ENCODE data around the gene PREX1. TPM values are rescaled to one million over a fixed set of nuclear protein-coding genes. Genes with fewer than 3 reads are reported as not detected.
"Not testable (repeated sequence)": the region's sequence is repeated elsewhere in the genome, so short reads cannot be mapped to it uniquely, and the experiment has no call there.

The PREX1 gene
- polyA plus RNA-seq, 1 donor = 9.9 TPM

- Histone ChIP-seq H3K27ac (ENCODE audit: low read length) (no peak overlapping the region), H3K4me3 (ENCODE audit: low read length) (no peak overlapping the region), H3K27me3 (ENCODE audit: control insufficient read depth, insufficient read depth, low read length) (no peaks in the 10 kb centered on the region), H3K36me3 (ENCODE audit: control insufficient read depth, insufficient read depth, low read length) (no peaks in the 10 kb centered on the region), H3K4me1 (ENCODE audit: control insufficient read depth, insufficient read depth, low read length) (no peaks in the 10 kb centered on the region), H3K9me3 (ENCODE audit: control insufficient read depth, low read depth, low read length) (no peaks in the 10 kb centered on the region)
- DNase-seq = no peak
- WGBS (ENCODE audit: insufficient coverage, low lambda C conversion rate) = no CpG with 5 or more reads among the region's 9 CpGs
Observed at GRCh38 chr20:48783533-48784272, 44.1 kb downstream of the PREX1 start.

DNA sequence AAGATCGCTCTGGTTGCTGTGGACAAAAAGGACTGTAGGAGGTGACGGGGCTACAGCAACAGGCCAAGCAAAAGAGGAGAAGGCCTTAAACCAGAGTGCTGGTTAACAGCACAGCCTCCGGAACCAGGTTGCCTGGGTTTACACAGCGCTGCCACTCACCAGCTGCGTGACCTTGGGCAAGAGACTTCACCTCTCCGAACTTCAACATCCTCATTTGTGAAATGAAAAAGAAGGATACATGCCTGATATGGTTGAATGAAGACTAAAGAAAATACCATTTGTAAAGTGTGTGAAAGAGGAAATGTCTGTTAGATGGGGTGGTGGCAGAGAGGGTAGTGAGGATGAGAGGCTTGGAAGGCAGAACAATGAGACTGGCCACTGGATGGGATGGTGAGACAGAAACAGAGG lies 44.9 kb downstream of the PREX1 start:
- DNase-seq = no peak
- no peaks in the 10 kb centered on the region for H3K36me3 ChIP-seq (ENCODE audit: control insufficient read depth, insufficient read depth, low read length)
- no peak overlapping the region for H3K4me3 ChIP-seq (ENCODE audit: low read length)
- no peaks in the 10 kb centered on the region for H3K9me3 ChIP-seq (ENCODE audit: control insufficient read depth, low read depth, low read length)
- no peaks in the 10 kb centered on the region for H3K27me3 ChIP-seq (ENCODE audit: control insufficient read depth, insufficient read depth, low read length)
- no peaks in the 10 kb centered on the region for H3K4me1 ChIP-seq (ENCODE audit: control insufficient read depth, insufficient read depth, low read length)
- H3K27ac ChIP-seq (ENCODE audit: low read length) = no peak overlapping the region
- WGBS (ENCODE audit: insufficient coverage, low lambda C conversion rate) = no CpG with 5 or more reads among the region's 6 CpGs

DNA sequence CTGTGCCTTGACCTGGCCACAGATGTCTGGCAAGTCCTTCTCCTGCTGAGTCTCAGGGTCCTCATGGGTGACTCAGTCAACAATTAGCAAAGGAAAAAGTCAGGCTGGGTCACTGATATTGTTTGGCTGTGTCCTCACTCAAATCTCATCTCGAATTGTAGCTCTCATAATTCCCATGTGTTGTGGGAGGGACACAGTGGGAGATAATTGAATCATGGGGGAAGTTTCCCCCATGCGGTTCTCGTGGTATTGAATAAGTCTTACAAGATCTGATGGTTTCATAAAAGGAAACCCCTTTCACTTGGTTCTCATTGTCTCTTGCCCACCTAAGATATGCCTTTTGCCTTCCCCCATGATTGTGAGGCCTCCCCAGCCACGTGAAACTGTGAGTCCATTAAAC lies 45.7 kb downstream of the PREX1 start:
- Histone ChIP-seq H3K27me3 (ENCODE audit: control insufficient read depth, insufficient read depth, low read length) (no peaks in the 10 kb centered on the region), H3K4me3 (ENCODE audit: low read length) (no peak overlapping the region), H3K27ac (ENCODE audit: low read length) (no peak overlapping the region), H3K36me3 (ENCODE audit: control insufficient read depth, insufficient read depth, low read length) (no peaks in the 10 kb centered on the region), H3K9me3 (ENCODE audit: control insufficient read depth, low read depth, low read length) (no peaks in the 10 kb centered on the region), H3K4me1 (ENCODE audit: control insufficient read depth, insufficient read depth, low read length) (no peaks in the 10 kb centered on the region)
- no CpG with 5 or more reads among the region's 4 CpGs for WGBS (ENCODE audit: insufficient coverage, low lambda C conversion rate)
- no peak for DNase-seq

- Histone ChIP-seq H3K36me3 (ENCODE audit: control insufficient read depth, insufficient read depth, low read length) (no peaks in the 10 kb centered on the region), H3K27ac (ENCODE audit: low read length) (no peak overlapping the region), H3K27me3 (ENCODE audit: control insufficient read depth, insufficient read depth, low read length) (no peaks in the 10 kb centered on the region), H3K9me3 (ENCODE audit: control insufficient read depth, low read depth, low read length) (no peaks in the 10 kb centered on the region), H3K4me3 (ENCODE audit: low read length) (no peak overlapping the region), H3K4me1 (ENCODE audit: control insufficient read depth, insufficient read depth, low read length) (no peaks in the 10 kb centered on the region)
- DNase-seq = no peak
- no CpG with 5 or more reads among the region's 1 CpG for WGBS (ENCODE audit: insufficient coverage, low lambda C conversion rate)
Observed at GRCh38 chr20:48781634-48782033, 46.2 kb downstream of the PREX1 start.

GRCh38 chr20:48779435-48779834 lies 48.4 kb downstream of the PREX1 start:
- no peak overlapping the region for H3K27ac ChIP-seq (ENCODE audit: low read length)
- DNase-seq = no peak
- no peaks in the 10 kb centered on the region for H3K9me3 ChIP-seq (ENCODE audit: control insufficient read depth, low read depth, low read length)
- no peaks in the 10 kb centered on the region for H3K36me3 ChIP-seq (ENCODE audit: control insufficient read depth, insufficient read depth, low read length)
- H3K27me3 ChIP-seq (ENCODE audit: control insufficient read depth, insufficient read depth, low read length) = no peaks in the 10 kb centered on the region
- H3K4me3 ChIP-seq (ENCODE audit: low read length) = no peak overlapping the region
- no peaks in the 10 kb centered on the region for H3K4me1 ChIP-seq (ENCODE audit: control insufficient read depth, insufficient read depth, low read length)
- WGBS (ENCODE audit: insufficient coverage, low lambda C conversion rate) = 100% methylated on average over 1 of the region's 2 CpGs

GRCh38 chr20:48777821-48778220 lies 50.0 kb downstream of the PREX1 start:
- no peak for DNase-seq
- Histone ChIP-seq H3K4me3 (ENCODE audit: low read length) (no peak overlapping the region), H3K27ac (ENCODE audit: low read length) (no peak overlapping the region), H3K9me3 (ENCODE audit: control insufficient read depth, low read depth, low read length) (no peaks in the 10 kb centered on the region), H3K36me3 (ENCODE audit: control insufficient read depth, insufficient read depth, low read length) (no peaks in the 10 kb centered on the region), H3K27me3 (ENCODE audit: control insufficient read depth, insufficient read depth, low read length) (no peaks in the 10 kb centered on the region), H3K4me1 (ENCODE audit: control insufficient read depth, insufficient read depth, low read length) (no peaks in the 10 kb centered on the region)
- WGBS (ENCODE audit: insufficient coverage, low lambda C conversion rate) = no CpG with 5 or more reads among the region's 4 CpGs

- H3K4me1 ChIP-seq (ENCODE audit: control insufficient read depth, insufficient read depth, low read length) = no peaks in the 10 kb centered on the region
- H3K36me3 ChIP-seq (ENCODE audit: control insufficient read depth, insufficient read depth, low read length) = no peaks in the 10 kb centered on the region
- 100% methylated on average over 1 of the region's 8 CpGs for WGBS (ENCODE audit: insufficient coverage, low lambda C conversion rate)
- no peaks in the 10 kb centered on the region for H3K9me3 ChIP-seq (ENCODE audit: control insufficient read depth, low read depth, low read length)
- no peak overlapping the region for H3K27ac ChIP-seq (ENCODE audit: low read length)
- DNase-seq = no peak
- no peaks in the 10 kb centered on the region for H3K27me3 ChIP-seq (ENCODE audit: control insufficient read depth, insufficient read depth, low read length)
- no peak overlapping the region for H3K4me3 ChIP-seq (ENCODE audit: low read length)
Observed at GRCh38 chr20:48777005-48777404, 50.8 kb downstream of the PREX1 start.

GRCh38 chr20:48776306-48776705 lies 51.5 kb downstream of the PREX1 start:
- DNase-seq = no peak
- Histone ChIP-seq H3K27ac (ENCODE audit: low read length) (no peak overlapping the region), H3K9me3 (ENCODE audit: control insufficient read depth, low read depth, low read length) (no peaks in the 10 kb centered on the region), H3K4me3 (ENCODE audit: low read length) (no peak overlapping the region), H3K27me3 (ENCODE audit: control insufficient read depth, insufficient read depth, low read length) (no peaks in the 10 kb centered on the region), H3K4me1 (ENCODE audit: control insufficient read depth, insufficient read depth, low read length) (no peaks in the 10 kb centered on the region), H3K36me3 (ENCODE audit: control insufficient read depth, insufficient read depth, low read length) (no peaks in the 10 kb centered on the region)
- WGBS (ENCODE audit: insufficient coverage, low lambda C conversion rate) = no CpG with 5 or more reads among the region's 7 CpGs

- not testable (repeated sequence) for H3K4me1 ChIP-seq (ENCODE audit: control insufficient read depth, insufficient read depth, low read length); DNase-seq; H3K9me3 ChIP-seq (ENCODE audit: control insufficient read depth, low read depth, low read length); H3K36me3 ChIP-seq (ENCODE audit: control insufficient read depth, insufficient read depth, low read length); H3K4me3 ChIP-seq (ENCODE audit: low read length); H3K27ac ChIP-seq (ENCODE audit: low read length); H3K27me3 ChIP-seq (ENCODE audit: control insufficient read depth, insufficient read depth, low read length)
- WGBS (ENCODE audit: insufficient coverage, low lambda C conversion rate) = 100% methylated on average over 1 of the region's 7 CpGs
Observed at GRCh38 chr20:48775545-48775944, 52.3 kb downstream of the PREX1 start.

DNA sequence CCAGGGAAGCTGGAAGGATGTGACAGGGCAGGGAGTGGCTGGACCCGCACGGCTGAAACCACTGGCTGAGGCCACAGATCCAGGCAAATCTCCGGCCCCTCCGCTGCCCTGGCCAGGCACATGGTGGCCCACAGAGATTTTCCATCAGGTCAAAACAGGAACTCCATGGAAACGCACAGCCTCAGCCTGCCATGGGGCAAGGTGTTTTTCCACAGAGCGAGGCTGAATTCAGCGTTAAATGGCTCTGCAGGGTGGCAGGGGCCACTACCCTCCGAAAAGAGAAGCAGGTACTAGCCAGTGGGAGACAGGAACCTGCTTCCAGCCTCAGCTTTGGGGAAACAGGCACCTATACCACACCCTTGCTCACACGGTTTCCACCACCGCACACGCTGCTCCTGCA lies 53.1 kb downstream of the PREX1 start:
- H3K4me3 ChIP-seq (ENCODE audit: low read length) = no peak overlapping the region
- H3K27ac ChIP-seq (ENCODE audit: low read length) = no peak overlapping the region
- no peak for DNase-seq
- H3K9me3 ChIP-seq (ENCODE audit: control insufficient read depth, low read depth, low read length) = no peaks in the 10 kb centered on the region
- H3K4me1 ChIP-seq (ENCODE audit: control insufficient read depth, insufficient read depth, low read length) = no peaks in the 10 kb centered on the region
- 82% methylated on average over 2 of the region's 11 CpGs for WGBS (ENCODE audit: insufficient coverage, low lambda C conversion rate)
- no peaks in the 10 kb centered on the region for H3K27me3 ChIP-seq (ENCODE audit: control insufficient read depth, insufficient read depth, low read length)
- H3K36me3 ChIP-seq (ENCODE audit: control insufficient read depth, insufficient read depth, low read length) = no peaks in the 10 kb centered on the region

- Histone ChIP-seq H3K27ac (ENCODE audit: low read length) (no peak overlapping the region), H3K27me3 (ENCODE audit: control insufficient read depth, insufficient read depth, low read length) (no peaks in the 10 kb centered on the region), H3K4me1 (ENCODE audit: control insufficient read depth, insufficient read depth, low read length) (no peaks in the 10 kb centered on the region), H3K36me3 (ENCODE audit: control insufficient read depth, insufficient read depth, low read length) (no peaks in the 10 kb centered on the region), H3K9me3 (ENCODE audit: control insufficient read depth, low read depth, low read length) (no peaks in the 10 kb centered on the region), H3K4me3 (ENCODE audit: low read length) (no peak overlapping the region)
- 60% methylated on average over 1 of the region's 14 CpGs for WGBS (ENCODE audit: insufficient coverage, low lambda C conversion rate)
- no peak for DNase-seq
Observed at GRCh38 chr20:48773837-48774418, 53.9 kb downstream of the PREX1 start.

All from large intestine (tissue), 3 donors.